Muscle of back (tissue), 13 donors: Measurements from ENCODE around the gene MACROH2A1. TPM values are rescaled to one million over a fixed set of nuclear protein-coding genes. Genes with fewer than 3 reads are reported as not detected.

ENCODE experiments used
- DNase-seq, 3 donors: peaks; one replicate each; pipeline versions ENCODE4 v3.0.0 to v3.0.0-alpha.2; 2013
- long read RNA-seq, 9 donors: transcript quantifications; one replicate each; lab custom pipeline, GENCODE V29; 2026
- polyA plus RNA-seq, 10 donors: library from polyadenylated mRNA; unstranded; fragments of 120-200 nt; gene quantifications; one replicate each; pipeline ENCODE4 v1.2.1, GENCODE V29; 2013; ENCODE audit not compliant: insufficient read length in 10 of 10

MACROH2A1 gene
- 100 to 1,000 TPM in 6 of 10 donors, 10 to 100 TPM in 4; 82.9 to 117 (median 101) TPM for polyA plus RNA-seq
- long read RNA-seq, donor 1, full-length matches to known transcripts: 13 of 24 reads
- long read RNA-seq, donor 1, partial matches to known transcripts: 0 of 24 reads
- long read RNA-seq, donor 1, other reads (novel, unspliced or antisense): 11 of 24 reads
- long read RNA-seq, donor 2, partial matches to known transcripts: 0 of 8 reads
- long read RNA-seq, donor 2, other reads (novel, unspliced or antisense): 0 of 8 reads
- long read RNA-seq, donor 3: 0 reads
- long read RNA-seq, donor 4, transcript H2AFY-202 (9 exons, 1,859 nt): major isoform, 6 of 18 reads
- long read RNA-seq, donor 4, partial matches to known transcripts: 0 of 18 reads
- long read RNA-seq, donor 4, other reads (novel, unspliced or antisense): 9 of 18 reads
- long read RNA-seq, donor 5, full-length matches to known transcripts: 7 of 26 reads
- long read RNA-seq, donor 5, partial matches to known transcripts: 6 of 26 reads
- long read RNA-seq, donor 5, other reads (novel, unspliced or antisense): 13 of 26 reads
- long read RNA-seq, donor 6, transcript H2AFY-202 (9 exons, 1,859 nt): major isoform, 8 of 18 reads
- long read RNA-seq, donor 6, transcript H2AFY-217 (9 exons, 2,789 nt): minor isoform, 5 of 18 reads
- long read RNA-seq, donor 6, partial matches to known transcripts: 0 of 18 reads
- long read RNA-seq, donor 6, other reads (novel, unspliced or antisense): 0 of 18 reads
- long read RNA-seq, donor 7, full-length matches to known transcripts: 16 of 16 reads
- long read RNA-seq, donor 7, partial matches to known transcripts: 0 of 16 reads
- long read RNA-seq, donor 7, other reads (novel, unspliced or antisense): 0 of 16 reads
- long read RNA-seq, donor 8, partial matches to known transcripts: 0 of 24 reads
- long read RNA-seq, donor 8, other reads (novel, unspliced or antisense): 10 of 24 reads
- long read RNA-seq, donor 9, partial matches to known transcripts: 0 of 3 reads
- long read RNA-seq, donor 9, other reads (novel, unspliced or antisense): 0 of 3 reads

DNA sequence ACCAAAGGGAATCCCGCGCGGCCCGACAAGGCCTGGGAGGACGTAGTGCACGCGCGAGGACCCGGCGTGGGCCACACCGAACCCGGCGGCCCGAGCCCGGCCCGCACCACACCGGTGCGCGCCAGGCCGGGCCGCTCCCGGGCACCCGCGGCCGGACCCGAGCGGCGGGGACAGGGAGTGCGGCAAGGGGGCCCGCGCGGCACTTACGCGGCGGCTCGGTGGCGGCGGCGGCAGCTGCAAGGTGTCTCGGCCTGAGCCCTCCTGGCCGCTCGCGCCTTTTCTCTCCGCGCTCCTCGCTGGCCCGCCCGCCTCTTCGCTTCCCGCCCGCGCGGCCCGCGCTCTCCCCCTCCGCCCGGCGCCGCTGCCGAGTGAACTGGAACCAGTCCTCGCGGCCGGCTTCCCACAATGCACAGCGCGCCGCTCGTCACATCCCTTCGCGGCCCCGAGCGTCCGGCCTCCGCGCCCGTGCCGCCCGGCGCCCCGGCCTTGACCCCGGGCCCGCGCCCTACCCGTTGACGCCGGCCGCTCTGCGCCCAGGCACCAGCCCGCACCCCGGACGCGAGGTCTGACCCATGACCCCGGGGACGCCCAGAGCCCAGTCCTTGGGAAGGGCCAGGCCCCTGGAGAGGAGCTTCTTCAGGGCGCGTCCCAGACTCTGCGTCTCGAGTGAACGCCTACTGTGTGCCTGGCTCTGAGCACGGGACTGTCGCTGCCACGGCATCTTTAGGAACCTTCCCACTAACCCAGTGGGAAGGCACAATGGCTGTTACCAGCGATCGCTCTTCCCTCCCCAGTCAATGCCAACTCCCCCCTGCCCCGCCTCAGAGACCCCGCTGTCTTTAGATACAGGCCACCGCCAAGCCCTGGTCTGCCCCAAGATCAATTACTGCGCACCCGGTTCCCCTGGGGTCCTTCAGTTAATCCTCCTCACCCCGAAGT, at the start of gene MACROH2A1:
Gene MACROH2A1, minus strand, starts transcription at position 377 of the 939 bp plus-strand sequence. CDS start 10,138 bp downstream, outside the sequence.
- DNase-seq: peak; percentile 85 to 96 (median 92)

DNA sequence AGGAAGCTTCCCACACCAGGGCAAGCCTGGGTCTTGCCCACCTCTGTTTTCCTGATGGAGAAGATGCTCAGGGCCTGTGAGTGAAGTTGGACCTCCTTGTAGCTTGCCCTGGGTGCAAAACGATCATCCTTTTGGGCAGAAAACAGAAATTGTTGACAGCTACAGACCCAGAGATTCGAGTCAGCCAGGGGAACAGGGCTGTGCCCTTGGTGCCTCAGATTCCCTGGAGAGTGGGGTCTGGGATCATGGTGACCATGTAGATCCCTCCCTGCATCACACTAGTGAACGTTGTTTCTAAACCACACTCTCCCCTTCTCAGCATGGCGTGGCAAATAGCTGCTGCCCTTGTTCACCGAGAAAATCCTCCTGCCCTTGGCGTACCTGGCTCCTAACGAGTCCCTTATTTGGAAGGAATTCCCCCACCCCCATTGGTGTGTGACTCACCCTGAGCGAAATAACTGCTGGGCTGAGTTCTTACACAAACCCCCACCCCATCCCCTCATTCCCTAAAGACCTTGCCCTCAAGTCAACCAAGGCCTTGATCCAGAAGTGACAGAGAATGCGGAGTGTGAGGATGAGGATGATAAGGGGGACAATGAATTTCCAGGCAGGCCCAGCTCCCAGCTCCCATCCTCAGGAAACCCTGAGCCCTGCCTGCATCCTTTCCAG, 49.2 kb upstream of the MACROH2A1 start:
- no peak for DNase-seq

DNA sequence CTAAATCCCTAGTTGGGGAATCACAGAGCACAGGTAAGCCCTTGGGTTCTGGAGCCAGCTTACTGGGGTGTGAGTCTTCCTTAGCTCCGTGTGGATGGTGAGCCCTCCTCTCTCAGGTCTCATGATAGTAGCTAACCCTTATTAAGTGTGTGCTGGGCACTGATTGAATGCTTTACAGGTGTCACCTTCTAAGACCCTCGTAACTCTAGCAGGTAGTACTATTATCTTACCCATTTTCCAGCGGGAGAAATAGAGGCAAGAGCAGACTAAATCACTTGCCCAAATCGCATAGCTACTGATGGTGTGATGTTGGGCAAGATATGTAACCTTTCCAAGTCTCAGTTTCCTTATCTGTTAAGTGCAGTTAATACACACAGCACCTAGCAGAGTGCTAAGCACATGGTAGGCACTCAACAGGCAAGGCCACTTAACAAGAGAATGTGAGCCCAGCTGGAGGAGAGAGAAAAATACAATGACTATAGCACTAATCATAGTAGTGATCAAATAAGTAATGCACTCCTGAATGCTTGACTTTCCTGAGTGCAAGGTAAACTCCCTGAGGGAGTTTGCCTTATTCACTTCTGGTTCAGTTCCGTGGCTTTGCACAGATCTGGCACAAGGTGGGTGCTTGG, 48.4 kb upstream of the MACROH2A1 start, which contains the start of gene DCANP1:
Gene DCANP1, minus strand, starts transcription at position 51 of the 632 bp plus-strand sequence. CDS start 240 bp downstream, outside the sequence.
- DNase-seq: no peak

DNA sequence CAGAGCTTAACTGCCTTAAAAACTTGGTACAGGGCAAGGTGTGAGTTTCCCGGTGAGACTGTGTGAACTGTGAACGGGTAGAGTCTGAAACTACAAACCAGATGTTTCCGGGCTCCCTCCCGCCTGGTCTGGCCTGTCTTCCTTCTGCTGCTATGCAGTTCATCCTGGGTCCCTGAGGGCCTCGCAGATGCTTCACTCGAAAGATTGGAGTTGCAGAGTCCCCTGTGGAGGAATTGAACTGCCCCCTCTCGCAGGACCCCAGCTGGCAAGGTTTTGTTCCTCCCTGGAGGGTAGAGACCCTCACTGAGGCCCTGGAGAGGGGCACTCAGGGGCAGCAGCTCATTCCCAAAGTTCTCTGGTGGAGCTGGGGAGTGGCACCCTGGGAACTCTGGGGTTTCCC, 47.6 kb upstream of the MACROH2A1 start:
- peak in 1 of 3 donors; percentile 74 for DNase-seq

DNA sequence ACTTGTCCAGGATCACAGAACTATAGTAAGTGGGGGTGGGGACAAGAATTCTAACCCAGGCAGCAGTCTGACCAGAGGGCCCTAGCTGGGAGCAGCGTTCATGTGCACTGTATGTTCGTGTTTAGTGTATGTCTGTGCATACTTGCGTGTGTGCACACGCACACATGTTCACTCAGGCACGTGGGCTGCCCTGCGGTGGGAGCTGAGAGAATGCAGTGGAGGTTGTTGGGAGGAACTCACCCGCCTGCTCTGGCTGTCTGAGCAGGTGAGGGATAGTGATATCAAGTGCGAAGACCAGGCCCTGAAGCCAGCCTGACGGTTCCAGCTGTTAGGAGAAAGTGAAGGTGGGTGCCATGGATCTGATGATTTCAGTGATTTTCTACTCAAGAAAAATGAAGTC, 47.2 kb upstream of the MACROH2A1 start:
- no peak for DNase-seq

DNA sequence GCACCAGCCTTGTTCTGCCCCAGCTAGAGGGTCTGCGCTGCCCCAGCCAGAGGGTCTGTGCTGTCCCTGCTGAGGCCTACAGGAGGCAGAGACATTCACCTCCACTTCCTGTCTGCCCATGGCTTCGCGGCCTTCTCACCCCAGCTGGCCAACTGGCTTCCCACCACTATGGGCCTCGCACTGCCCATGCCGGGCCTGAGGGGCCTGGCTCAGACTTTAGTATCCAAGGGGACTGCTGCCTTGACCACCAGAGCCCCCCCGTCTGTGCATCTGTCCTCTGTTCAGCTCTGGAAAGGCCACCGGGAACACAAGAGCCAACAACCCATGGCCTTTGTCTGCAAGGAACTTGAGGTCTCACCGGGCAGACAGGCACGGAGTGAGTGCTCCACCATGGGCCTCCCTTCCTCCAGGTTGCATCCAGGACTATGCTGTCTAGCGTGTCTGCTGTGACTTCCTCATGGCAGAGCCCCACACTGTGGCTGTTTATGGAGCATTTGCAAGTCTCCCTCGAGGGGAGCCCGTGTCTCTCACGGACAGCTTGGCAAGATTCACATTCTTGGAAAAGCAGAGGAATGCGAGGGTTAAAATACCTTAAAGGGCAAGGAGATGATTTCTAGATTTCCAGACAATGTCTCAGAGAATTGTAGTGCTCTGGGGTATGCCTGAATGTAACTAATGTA, 46.4 kb upstream of the MACROH2A1 start:
- no peak for DNase-seq

DNA sequence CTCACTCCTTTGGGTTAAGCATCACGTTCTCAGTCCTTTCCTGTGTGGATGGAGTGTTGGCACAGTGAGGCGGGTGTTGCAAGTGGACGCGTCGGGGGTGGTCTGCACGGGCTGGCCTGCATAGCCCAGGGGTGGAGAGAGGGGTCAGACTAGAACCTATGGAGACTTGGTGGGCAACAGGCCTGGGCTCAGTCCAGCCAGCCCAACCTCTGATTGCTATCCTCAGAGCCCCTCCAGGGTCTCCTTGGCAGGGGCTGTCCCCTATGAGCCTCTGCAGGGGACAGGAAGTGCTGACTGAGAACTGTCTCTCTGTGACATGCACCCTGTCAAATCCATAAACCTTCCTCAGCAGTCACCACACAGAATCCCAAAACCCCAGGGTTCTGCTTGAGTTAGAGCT, 45.9 kb upstream of the MACROH2A1 start:
- no peak for DNase-seq

DNA sequence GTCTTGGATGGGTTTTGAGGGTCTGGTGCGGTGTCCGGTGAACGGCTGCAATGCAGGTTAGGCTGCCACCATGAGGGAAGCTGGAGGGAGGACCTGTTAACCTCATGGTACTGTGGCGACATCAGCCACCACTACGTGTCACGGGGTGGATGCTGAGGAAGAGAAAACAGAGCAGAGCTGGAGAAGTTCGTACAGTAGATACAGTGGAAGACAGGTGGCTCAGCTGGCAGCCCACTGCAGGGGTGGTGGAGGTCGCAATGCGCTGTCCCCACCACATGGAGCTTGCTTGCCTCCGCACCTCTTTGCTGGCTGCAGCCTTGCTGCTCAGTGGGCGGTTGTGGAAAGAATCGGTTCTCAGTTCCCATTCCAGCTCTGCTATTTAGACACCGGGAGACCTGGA, 45.3 kb upstream of the MACROH2A1 start:
- DNase-seq: no peak

DNA sequence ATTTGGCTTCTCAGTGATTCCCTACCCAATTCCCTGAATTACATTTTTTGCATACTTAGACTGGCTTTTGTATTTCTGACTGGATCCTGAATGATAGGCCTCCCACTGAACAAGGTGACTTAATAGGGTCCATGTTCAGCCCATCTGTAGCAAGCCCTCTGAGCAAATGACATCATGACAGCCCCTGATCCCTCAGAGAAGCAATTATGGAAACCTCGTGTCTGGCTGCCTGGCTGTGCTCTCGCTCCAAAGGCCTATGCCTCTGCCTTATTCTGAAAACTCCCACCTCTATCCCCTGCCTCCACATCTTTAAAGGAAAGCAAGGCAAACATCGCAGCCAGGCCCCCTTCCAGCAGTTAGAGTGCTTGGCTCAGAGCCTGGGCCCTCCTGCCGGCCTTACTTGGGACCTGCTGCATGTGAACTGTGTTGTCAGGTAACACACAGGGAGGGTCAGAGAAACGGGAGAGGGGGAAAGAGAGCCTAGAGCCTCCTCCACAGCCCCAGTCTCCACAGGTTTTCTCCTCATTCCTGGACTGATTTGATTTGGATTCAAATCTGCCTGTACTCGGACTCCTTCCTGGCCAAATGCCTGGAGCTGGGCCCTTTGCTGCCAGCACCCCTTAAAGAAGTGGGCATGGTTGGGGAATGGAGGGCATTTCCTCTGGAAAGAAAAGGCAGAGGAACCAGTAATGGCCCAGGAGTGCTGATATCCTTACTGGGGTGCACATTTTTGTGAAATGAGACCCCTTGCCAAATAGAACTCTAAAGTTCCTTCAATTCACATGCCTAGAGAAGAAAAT, 44.3 kb upstream of the MACROH2A1 start:
- peak in 1 of 3 donors; percentile 71 for DNase-seq

DNA sequence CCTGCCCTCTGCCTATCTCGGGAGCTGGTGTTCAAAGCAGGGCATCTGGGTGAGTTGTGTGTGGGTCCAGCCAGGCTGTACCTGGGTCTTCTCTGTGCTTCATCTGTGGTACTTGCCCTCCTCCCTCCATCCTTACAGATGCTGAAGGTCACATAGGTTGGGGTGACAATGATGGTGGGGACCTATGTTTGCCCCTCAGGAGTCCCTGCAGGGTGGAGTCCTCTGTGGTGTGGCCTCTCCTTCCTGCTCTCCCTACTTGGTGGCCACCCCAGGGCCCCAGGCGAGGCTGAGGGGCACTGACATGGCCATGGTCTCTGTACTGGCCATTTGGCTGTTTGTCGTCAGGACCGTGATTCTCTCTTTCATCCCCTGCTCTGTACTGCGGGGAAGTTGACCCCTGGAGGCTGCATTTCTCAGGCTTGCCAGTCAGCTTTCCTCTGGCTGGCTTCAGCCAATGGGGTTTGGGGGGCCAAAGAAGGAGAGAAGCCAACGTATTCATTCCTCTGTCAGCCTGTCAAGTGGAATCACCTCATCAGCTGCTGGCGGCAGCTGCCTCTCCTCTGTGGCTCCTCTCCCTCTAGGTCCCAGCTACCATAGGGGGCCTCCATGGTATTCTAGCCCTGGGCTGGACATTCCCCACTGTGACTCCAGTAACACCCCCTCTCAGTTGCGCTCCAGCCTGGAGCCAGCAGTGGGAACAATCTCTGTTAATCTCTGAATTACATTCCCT, 43.6 kb upstream of the MACROH2A1 start:
- no peak for DNase-seq

DNA sequence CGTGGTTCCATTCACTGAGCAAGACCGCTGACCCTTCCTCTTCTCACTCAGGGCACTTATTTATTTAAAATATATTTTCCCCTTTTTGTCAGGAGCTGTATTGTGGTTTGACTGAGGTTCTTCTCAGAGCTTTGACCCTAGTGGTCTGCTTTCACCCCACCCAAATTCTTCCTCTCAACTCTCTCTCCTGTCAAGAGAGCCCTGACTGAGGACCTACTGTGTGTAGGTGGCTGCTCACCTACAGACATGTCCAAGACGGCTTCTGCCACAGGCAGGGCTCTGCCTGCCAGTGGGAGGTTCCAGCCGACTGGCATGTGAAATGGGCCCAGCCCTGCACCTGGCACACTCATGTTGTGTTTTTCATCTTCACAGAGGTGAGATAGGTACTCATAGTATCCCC, 42.9 kb upstream of the MACROH2A1 start:
- no peak for DNase-seq

DNA sequence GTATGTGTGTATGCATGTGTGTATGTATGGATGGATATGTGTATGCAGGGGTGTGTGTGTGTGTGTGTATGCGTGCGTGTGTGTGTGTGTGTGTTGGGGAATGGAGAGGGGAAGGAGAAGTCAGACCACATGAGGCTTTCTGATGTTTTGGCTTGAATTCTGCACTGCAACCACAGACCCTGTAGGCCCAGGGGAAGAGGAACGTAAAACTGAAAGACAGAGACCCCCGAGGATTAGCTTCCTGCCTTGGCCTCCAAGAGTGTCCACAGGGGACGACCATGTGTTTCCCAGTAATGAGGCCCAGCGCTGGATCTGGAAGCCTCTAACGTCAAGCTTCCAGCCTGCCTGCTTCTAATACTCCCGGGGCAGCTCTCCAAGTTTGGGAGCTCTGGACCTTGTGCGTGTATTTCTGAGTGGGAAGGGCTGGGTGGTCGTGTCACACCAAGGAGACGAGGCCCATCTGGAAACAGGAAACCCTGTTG, 42.4 kb upstream of the MACROH2A1 start:
- DNase-seq: peak in 1 of 3 donors; percentile 79

DNA sequence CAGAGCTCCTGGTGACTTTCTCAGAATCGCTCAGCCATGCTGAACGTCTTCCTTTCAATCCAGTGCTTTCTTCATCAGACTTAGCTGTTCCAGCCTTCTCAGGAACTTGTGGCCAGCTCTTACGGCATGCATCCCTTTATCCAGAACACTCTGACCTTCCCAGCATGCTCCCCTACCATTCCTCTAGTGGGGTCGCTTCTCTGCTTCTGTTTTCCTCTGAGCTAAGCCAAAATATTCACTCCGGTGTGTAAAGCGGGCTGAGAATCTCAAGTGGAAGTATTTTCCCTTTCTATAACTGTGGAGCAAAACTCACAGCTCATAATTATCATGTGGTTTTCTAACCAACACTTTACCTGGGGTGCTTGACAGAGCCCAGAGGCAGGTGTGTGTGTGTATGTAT, 41.9 kb upstream of the MACROH2A1 start:
- peak in 1 of 3 donors; percentile 70 for DNase-seq

DNA sequence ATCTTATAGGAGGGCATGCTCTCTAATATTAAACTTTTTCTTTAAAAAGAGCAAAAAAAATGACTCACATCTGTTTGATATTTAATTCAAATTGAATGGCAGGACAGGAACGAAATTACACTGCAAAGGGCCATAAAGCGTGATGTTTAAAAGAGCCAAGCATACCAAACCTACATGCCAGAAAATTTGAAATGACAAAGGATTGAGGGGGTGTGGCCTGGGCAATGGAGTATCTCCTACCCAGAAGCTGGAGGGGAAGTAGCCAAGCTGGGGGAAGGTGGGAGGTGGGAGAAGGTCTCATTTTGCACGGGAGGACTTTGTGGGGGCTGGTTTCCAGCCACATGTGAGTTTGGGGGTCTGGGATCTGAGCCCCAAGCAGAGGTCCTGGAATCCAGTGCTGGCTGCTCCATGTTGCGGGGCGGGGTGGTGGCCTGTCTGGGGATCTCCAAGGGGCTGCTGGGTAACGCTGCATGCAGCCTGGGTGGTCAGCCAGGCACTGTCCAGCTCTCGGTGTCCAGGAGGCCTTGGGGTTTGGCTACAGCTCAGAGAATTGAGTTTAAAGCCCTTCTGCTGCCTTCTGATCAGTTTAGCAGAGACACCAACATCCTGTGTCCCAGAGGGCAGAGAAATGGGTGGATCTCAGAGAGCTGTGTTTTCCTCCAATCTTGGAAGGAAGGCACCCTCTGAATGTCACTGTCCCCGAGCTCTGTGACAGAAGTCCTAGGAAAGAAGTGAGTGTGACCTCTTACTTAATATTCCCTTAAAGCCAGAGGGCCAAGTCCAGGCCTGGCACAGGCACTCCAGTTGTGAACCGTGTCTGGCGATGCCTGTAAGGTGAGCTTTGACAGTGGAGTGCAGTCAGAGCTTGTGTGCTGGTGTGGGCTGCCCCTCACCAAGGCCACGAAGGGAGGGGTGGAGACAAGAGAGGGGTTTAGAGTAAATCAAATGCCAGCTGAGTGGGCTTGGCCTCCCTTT, 40.5 kb upstream of the MACROH2A1 start:
- peak in 1 of 3 donors; percentile 76 for DNase-seq

DNA sequence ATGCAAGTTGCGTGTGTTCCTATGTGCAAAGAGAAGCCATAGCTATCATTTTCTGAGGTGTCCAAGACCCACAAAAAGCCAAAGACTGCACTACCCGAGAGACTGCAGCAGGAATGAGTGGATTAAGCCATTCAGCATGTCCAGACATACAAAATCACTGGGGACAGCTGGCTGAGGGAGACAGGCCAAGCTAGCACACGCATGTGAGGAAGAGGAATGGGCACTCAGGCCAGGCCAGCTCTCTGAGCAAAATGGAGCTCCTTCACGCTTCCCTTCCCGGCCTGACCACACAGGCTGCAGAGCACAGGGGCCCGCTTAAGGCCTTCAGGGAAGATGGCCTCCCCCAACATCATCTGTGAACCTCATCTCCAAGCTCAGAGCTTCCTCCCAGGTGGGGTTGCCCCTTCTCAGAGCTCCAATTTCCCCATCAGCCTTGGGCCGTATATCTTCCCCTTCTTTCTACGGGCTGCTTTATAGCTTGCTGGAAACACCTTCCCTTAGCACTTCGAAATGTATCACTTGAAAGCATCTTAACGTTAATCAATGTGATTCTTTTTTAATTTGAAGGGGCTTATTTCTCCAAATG, 39.7 kb upstream of the MACROH2A1 start:
- no peak for DNase-seq
